BJ (cell line): ENCODE results near the gene ARPIN. TPM values are rescaled to one million over a fixed set of nuclear protein-coding genes. Genes with fewer than 3 reads are reported as not detected.
"Not testable (repeated sequence)": the region's sequence is repeated elsewhere in the genome, so short reads cannot be mapped to it uniquely, and the experiment has no call there.

Experiments
- CTCF ChIA-PET: fragments of 350-600 bp; formaldehyde crosslinking; extraction: SDS; loops from one replicate; lab custom pipeline; 2021; ENCODE audit warnings: antibody characterized with exemption, inconsistent platforms; lab: Yijun Ruan, JAX
- POLR2A ChIA-PET: fragments of 300-600 bp; sonication (Branson Sonifier 250); formaldehyde crosslinking; extraction: SDS; loops from one replicate; lab custom pipeline; 2021; ENCODE audit warnings: antibody characterized with exemption; lab: Charles Lee
- DNase-seq: peaks from one replicate; pipeline ENCODE4 v3.0.0-alpha.2; 2011; ENCODE audit warnings: low read depth
- H3K27me3 ChIP-seq: 2 replicates; pipeline ENCODE4 v1.6.0; 2011; ENCODE audit warnings: low read length; ENCODE audit not compliant: control insufficient read depth, insufficient read depth
- H3K36me3 ChIP-seq: 2 replicates; pipeline ENCODE4 v1.5.1; 2011; ENCODE audit warnings: low read length; ENCODE audit not compliant: control insufficient read depth, insufficient read depth
- H3K4me3 ChIP-seq: 2 replicates; pipeline ENCODE4 v1.5.1; 2011; ENCODE audit warnings: low read depth, mild to moderate bottlenecking, control low read depth, low read length
- polyA plus RNA-seq: library from polyadenylated mRNA; depleted of rRNA; stranded (reverse); fragments of >200 nt; gene quantifications from 2 replicates; pipeline ENCODE4 v1.2.3, GENCODE V29; 2011
- TF ChIP-seq, protein P1 (sequence below): IDR thresholded peaks from 2 replicates; pipeline ENCODE4 v1.5.1; 2011; ENCODE audit warnings: low read depth, mild to moderate bottlenecking, control low read depth, inconsistent platforms, low read length, moderate library complexity; ENCODE audit not compliant: insufficient read depth

The ARPIN gene
- polyA plus RNA-seq, 1 experiment, result 11.2 TPM

DNA sequence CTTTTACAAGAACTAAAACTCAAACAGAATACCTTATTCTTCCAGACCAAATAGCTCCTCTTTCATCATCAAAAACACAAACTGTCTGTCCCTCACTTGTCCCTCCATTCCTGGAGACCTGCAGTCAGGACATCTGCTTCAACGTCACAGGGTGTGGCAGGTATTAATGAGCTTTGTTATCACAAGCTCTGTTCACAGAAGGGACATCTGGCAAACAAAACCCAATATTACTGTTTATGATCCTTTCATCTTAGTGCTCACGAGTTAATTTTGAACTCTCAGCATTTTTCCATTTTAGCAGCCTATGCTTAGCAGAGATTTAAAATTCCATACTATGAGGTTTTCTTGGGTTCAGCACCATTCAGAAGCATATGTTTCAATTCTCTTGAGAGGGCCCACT, 51.9 kb downstream of the ARPIN start:
- no peaks in the 10 kb centered on the region for H3K27me3 ChIP-seq
- CTCF ChIA-PET, result interaction anchor here (0.6 to 2.1 kb wide), 5 partner anchors 14 to 209 kb away, joined by 3 to 13 read pairs (median 4); no protein-coding TSS in a partner anchor
- no peak for DNase-seq
- H3K36me3 ChIP-seq, result no peaks in the 10 kb centered on the region
- POLR2A ChIA-PET, result no interaction called here
- H3K4me3 ChIP-seq, result no peak overlapping the region
- TF ChIP-seq, protein P1, sequence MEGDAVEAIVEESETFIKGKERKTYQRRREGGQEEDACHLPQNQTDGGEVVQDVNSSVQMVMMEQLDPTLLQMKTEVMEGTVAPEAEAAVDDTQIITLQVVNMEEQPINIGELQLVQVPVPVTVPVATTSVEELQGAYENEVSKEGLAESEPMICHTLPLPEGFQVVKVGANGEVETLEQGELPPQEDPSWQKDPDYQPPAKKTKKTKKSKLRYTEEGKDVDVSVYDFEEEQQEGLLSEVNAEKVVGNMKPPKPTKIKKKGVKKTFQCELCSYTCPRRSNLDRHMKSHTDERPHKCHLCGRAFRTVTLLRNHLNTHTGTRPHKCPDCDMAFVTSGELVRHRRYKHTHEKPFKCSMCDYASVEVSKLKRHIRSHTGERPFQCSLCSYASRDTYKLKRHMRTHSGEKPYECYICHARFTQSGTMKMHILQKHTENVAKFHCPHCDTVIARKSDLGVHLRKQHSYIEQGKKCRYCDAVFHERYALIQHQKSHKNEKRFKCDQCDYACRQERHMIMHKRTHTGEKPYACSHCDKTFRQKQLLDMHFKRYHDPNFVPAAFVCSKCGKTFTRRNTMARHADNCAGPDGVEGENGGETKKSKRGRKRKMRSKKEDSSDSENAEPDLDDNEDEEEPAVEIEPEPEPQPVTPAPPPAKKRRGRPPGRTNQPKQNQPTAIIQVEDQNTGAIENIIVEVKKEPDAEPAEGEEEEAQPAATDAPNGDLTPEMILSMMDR, result no peak

DNA sequence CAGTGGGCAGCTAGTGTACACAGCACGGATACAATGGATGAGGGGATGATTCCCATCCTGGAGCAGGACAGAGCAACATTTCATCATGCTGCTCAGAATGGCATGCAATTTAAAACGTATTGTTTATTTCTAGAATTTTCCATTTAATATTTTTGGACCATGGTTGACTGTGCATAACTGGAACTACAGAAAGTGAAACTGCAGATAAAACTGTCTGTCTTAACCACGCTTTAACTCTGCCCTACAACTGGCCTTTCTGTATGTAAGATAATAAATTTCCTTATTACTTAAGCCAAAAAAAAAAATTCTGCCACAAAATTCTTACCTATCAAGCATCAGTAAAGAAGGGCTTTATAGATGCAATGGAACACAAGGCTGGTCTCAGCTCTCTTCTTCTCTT, 52.3 kb downstream of the ARPIN start:
- POLR2A ChIA-PET, result no interaction called here

GRCh38 chr15:89858661-89859458, 53.9 kb downstream of the ARPIN start:
- ChIA-PET POLR2A (no interaction called here), CTCF (no interaction called here)
- Histone ChIP-seq H3K27me3 (no peaks in the 10 kb centered on the region), H3K36me3 (no peaks in the 10 kb centered on the region), H3K4me3 (no peak overlapping the region)
- no peak for DNase-seq
- TF ChIP-seq, protein P1, result no peak

More for the DNA sequence above, 52.3 kb downstream of the ARPIN start:
- DNase-seq, result no peak
- TF ChIP-seq, protein P1, result no peak
- H3K36me3 ChIP-seq, result no peaks in the 10 kb centered on the region
- no peaks in the 10 kb centered on the region for H3K27me3 ChIP-seq
- H3K4me3 ChIP-seq, result no peak overlapping the region
- CTCF ChIA-PET, result interaction anchor here (1.2 to 2.1 kb wide), 3 partner anchors 15 to 120 kb away, joined by 3 to 13 read pairs (median 4); no protein-coding TSS in a partner anchor

DNA sequence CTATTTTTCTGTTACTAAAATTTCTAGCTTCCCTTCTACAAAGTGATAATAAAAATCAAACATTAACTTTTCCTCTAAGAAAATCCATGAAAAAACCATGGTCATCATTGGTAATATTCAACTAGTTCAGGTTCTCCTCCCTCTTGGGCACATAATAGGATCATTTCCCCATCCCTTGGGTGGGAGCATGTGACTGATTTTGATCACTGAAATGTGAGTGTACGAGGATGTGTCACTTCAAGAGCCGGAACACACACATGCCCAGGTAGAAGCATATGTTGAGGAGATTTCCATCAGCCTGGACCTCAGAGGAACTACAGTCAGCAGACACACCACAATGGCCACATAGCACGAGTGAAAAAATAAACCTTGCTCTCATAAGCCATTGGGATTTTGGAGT, 55.1 kb downstream of the ARPIN start:
- ChIA-PET CTCF (interaction anchor here (0.8 kb wide), 1 partner anchor 9 kb away, joined by 3 read pairs; no protein-coding TSS in a partner anchor), POLR2A (no interaction called here)
- Histone ChIP-seq H3K4me3 (no peak overlapping the region), H3K27me3 (no peaks in the 10 kb centered on the region), H3K36me3 (no peaks in the 10 kb centered on the region)
- DNase-seq, result no peak
- TF ChIP-seq, protein P1, result no peak

DNA sequence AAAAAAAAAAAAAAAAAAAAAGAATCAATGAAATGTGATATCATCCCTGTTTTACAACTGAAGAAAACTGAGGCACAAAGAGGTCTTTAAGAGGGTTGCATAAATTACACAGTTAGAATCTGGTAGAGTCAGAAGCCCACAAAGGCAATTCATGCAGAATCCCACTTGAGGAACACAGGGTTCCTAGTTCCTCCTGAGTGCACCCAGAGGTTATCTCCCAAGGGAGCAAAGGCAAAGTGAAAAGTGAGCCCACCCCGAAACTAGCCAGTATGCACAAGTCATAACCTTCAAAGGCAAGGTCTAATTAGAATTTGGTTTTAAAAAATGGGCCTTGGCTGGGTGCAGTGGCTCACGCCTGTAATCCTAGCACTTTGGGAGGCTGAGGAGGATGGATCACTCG, 56.8 kb downstream of the ARPIN start:
- CTCF ChIA-PET, result no interaction called here

GRCh38 chr15:89854863-89855262, 57.9 kb downstream of the ARPIN start:
- POLR2A ChIA-PET, H3K4me3 ChIP-seq, H3K36me3 ChIP-seq, CTCF ChIA-PET, H3K27me3 ChIP-seq, DNase-seq: not testable (repeated sequence)

More for the DNA sequence above, 56.8 kb downstream of the ARPIN start:
- Histone ChIP-seq H3K4me3 (no peak overlapping the region), H3K36me3 (no peaks in the 10 kb centered on the region), H3K27me3 (no peaks in the 10 kb centered on the region)
- POLR2A ChIA-PET, result no interaction called here
- no peak for DNase-seq
- TF ChIP-seq, protein P1, result no peak
